GM19452 (cell line): Measurements from ENCODE around the gene SCN9A.
"Not testable (repeated sequence)": the region's sequence is repeated elsewhere in the genome, so short reads cannot be mapped to it uniquely, and the experiment has no call there.

ENCODE experiments used
- ATAC-seq: cut with Tn5 transposase; IDR thresholded peaks from one replicate; pipeline ENCODE4 v1.9.1; 2021; ENCODE audit not compliant: unreplicated experiment

SCN9A gene

DNA sequence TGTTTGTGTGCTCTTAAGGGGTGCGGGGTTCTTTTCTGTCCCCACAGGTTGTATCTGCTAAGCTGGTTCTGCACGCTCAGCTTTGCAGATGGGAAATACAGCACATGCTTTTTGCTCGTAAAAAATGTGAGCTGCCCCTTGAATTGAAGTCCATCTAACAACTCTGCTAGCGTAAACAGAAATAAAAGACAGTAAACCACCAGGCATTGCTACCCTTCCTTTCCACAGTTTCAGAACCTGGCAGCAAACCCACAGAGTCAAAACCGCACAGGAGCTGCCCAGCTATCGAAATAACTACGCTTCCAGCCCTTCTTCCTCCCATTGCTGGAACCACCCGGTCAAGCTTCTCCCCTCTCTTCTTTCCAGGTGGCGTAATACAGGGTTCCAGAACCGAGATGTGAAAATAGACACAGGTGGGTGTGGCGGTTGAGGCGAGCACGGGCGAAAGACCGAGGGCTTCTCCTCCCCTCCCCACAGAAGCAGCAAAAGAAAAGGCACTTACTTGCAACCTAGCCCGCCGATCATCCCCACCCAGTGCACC, 479 bp downstream of the SCN9A start:
- peak; percentile 21 for ATAC-seq

DNA sequence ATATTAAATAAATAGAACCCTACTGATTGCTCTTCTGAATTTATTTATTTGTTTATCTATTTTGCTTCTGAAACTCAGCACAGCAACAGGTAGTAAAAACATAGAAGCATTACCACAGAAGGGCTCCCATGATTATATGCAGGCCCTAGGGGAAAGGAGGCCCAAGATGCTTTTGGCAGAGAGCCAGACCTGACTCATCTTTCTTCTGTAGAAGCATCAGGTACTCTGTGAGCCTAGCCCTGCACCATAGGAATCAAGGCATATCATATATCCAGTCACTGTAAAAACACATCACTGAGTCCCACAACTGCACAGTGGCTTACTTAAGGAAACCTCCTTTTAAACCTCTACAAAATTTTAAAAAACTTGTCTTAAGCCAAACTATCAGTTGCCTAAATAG, 1.8 kb downstream of the SCN9A start:
- ATAC-seq: no peak

- no peak for ATAC-seq
Measured at GRCh38 chr2:166373539-166373938, 2.2 kb downstream of the SCN9A start.

- no peak for ATAC-seq
Measured at GRCh38 chr2:166373105-166373504, 2.6 kb downstream of the SCN9A start.

- ATAC-seq: no peak
Measured at GRCh38 chr2:166372046-166372445, 3.7 kb downstream of the SCN9A start.

GRCh38 chr2:166365803-166366420, 9.8 kb downstream of the SCN9A start:
- no peak for ATAC-seq

- ATAC-seq: no peak
Measured at GRCh38 chr2:166365239-166365638, 10.5 kb downstream of the SCN9A start.

DNA sequence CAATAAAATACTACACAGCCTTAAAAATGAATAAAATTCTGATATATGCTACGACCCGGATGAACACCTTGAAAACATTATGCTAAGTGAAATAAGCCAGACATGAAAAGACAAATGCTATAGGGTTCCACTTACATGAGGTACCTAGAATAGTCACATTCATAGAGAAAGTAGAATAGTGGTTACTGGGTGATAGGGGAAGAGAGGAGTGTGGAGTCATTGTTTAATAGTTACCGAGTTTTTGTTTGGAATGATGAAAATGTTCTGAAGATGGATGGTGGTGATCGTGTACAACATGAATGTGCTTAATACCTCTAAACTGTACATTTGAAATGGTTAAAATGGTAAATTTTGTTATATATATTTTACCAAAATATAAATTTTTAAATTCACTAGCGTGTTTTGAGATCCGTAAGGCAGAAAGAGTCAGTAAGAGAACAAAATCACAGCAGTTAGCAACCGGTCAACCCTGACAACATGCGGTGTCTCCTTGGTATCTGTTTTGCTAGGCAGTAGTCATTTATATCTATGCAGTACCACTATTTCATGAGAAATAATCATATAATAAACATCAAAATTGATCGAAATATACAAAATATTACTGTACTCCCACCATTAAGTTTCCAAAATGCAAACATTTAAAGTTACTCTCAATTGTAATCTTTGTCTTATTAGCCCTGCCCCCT, 11.1 kb downstream of the SCN9A start:
- ATAC-seq: no peak

GRCh38 chr2:166361351-166362153, 14.2 kb downstream of the SCN9A start:
- ATAC-seq: no peak

GRCh38 chr2:166360906-166361305, 14.8 kb downstream of the SCN9A start:
- no peak for ATAC-seq

- ATAC-seq: no peak
Measured at GRCh38 chr2:166360426-166360825, 15.3 kb downstream of the SCN9A start.

GRCh38 chr2:166357950-166358321, 17.8 kb downstream of the SCN9A start:
- ATAC-seq: not testable (repeated sequence)

DNA sequence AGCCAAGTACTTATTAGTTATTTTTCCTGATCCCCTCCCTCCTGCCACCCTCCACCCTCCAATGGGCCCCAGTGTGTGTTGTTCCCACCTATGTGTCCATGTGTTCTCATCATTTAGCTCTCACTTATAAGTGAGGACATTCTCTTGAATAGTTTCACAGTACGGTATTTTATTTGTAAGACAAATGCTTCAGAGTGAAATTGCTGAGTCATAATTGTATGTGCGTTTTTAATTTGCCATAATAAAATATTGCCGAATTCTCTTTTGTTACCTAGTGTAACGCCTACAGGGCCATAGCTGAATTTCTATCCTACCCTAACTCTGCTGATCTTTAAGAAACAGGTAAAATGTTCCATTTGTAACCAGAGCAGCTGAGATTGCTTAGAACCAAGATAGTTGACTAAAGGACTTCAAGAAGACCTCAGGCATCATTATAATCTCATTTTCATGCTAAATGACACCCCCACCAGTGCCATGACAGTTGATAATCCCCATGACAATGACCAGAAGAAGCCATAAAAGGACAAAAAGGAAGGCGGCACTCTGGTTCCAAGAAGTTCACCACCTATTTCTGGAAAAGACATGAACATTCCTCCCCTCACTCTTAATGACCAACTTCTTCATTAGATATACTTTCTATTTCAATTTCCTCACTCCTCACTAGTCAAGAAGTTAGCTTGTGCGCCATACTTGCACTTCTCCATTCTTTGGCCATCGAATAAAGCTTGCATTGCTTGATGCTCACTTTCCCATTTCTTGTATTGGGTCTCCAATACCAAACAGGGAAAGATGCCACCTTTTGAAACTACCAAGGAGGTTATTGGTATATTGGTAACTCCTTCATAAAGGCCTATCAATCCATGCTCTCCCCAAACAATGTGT, 18.4 kb downstream of the SCN9A start:
- no peak for ATAC-seq

GRCh38 chr2:166351319-166351718, 24.4 kb downstream of the SCN9A start:
- ATAC-seq: no peak

DNA sequence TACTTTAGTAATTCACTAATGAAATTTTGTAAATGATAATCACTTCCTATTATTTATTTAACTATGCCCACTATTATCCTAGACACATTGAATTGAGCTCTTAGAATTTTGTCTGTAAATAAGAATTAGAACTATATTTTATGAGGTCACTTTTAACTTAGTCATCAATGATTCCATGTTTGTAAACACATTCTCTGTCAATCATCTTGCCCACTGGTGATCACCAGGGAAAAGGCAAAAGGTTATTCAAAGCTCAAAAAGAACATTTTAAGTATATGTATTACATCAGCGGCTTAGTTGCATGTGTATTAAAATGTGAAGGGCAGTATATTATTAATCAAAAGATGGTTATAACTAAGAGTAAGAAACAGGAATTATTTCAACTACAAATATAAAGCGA, 25.2 kb downstream of the SCN9A start:
- ATAC-seq: no peak

DNA sequence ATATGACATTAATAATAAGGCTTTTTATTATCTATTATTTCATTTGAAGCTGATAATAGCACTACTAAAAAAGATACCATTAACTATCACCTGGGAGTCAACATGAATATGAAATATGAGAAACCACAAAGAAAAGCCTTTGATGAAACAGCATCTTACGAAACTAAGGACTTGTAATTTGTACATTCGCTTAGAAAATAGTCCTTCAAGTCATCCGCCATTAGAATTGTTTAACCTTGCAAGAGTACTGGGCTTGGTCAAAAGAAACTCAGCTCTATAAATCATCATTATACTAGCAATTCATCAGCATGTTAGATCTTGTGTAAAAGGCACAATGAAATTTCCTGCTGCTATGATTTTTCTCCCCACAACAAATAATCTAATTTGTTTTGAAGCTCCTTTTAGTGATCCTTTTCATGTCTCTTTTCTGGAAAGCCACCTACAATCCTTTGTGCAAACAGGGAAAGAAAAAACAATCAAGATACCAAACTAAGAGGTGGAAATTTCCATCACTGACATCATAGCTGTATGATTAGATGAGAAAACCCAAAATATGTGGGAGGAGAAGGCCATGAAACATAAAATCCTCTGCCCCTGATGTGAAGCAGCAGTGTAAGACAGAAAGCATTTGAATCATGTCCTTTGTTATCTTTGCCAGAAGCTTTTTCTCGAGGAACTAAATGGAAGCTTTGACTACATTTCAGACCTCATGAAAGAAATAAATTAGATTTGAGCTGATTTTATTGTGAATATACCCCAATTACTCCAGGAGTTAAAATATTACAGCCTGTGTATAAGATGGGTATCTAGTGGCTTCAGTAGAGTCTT, 31.2 kb downstream of the SCN9A start:
- ATAC-seq: no peak

DNA sequence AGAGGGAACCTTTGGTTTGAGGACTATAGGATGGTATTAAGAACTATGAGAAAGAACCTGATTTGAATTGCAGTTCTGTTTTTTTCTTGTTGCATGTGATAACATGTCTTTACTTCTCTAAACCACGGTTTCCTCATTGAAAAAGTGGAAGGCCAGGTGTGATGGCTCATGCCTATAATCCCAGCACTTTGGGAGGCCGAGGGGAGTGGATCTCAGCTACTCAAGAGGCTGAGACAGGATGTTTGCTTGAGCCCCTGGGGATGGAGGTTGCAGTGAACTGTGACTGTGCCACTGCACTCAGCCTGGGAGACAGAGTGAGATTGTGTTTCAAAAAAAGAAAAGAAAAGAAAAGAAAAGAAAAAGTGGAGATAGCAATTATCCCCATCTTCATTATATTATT, 32.3 kb downstream of the SCN9A start:
- peak; percentile 51 for ATAC-seq

GRCh38 chr2:166341426-166341825, 34.3 kb downstream of the SCN9A start:
- ATAC-seq: no peak

- no peak for ATAC-seq
Measured at GRCh38 chr2:166338831-166339339, 36.9 kb downstream of the SCN9A start.

DNA sequence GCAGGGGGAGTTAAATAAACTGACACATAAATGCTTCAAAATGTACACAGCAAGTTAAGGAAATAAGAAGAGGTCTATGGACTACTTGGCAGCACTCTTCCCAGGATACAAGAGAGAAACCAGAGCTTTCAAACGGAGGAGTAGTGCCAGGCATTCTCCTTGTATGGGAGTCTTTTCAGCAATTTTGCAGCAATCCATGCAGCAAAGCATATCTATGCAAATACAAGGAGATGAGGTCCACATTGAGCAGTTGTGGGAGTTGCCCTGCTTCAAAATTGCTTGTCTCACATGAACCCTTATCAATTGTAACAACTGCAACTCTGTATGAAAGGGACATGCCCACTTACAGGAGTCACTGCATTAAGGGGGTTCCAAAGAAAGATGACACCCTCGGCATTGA, 37.8 kb downstream of the SCN9A start:
- no peak for ATAC-seq
